HEK293 (cell line): ENCODE data around the gene ASAP2.

ENCODE experiments used
- CTCF ChIA-PET: fragments of 350-600 bp; formaldehyde crosslinking; extraction: SDS; loops from one replicate; lab custom pipeline; 2021; ENCODE audit warnings: antibody characterized with exemption; lab: Yijun Ruan, JAX
- POLR2A ChIA-PET: fragments of 300-600 bp; formaldehyde crosslinking; extraction: SDS; loops from one replicate; lab custom pipeline; 2020; ENCODE audit warnings: antibody characterized with exemption, inconsistent platforms; lab: Yijun Ruan, JAX
- H3K27ac ChIP-seq: fragments of 200-500 bp; sonication (Bioruptor generic); 2 replicates; pipeline ENCODE4 v1.5.1; 2014; ENCODE audit warnings: low read depth, low read length, control low read depth, inconsistent platforms; ENCODE audit errors: extremely low read depth
- H3K36me3 ChIP-seq, 2 experiments: fragments of 200-500 bp in 1 of 2; sonication (Bioruptor generic) in 1 of 2; 1 replicate in 1 of 2; 2 replicates in 1 of 2; pipeline ENCODE4 v1.5.1; 2014 to 2017; ENCODE audit warnings: inconsistent platforms in 2 of 2, low read length in 2 of 2; ENCODE audit not compliant: control insufficient read depth in 2 of 2, insufficient read depth in 1 of 2
- H3K4me1 ChIP-seq: fragments of 200-500 bp; sonication (Bioruptor generic); 2 replicates; pipeline ENCODE4 v1.5.1; 2014; ENCODE audit warnings: mild to moderate bottlenecking, low read length, inconsistent platforms; ENCODE audit not compliant: control insufficient read depth, insufficient read depth
- H3K4me3 ChIP-seq: 2 replicates; pipeline ENCODE4 v1.5.1; 2011; ENCODE audit warnings: low read depth, mild to moderate bottlenecking, control low read depth, low read length, moderate library complexity
- H3K9me3 ChIP-seq: fragments of 200-500 bp; sonication (Bioruptor generic); 2 replicates; pipeline ENCODE4 v1.5.1; 2014; ENCODE audit warnings: low read depth, low read length, inconsistent platforms; ENCODE audit not compliant: control insufficient read depth, insufficient read depth
- FEZF1 ChIP-seq: fragments of 450-650 bp; formaldehyde crosslinking; IDR thresholded peaks from 2 replicates; pipeline ENCODE4 v1.5.1; 2016; ENCODE audit warnings: missing biosample characterization, missing genetic modification characterization
- HOXD13 ChIP-seq: sonication (generic); formaldehyde crosslinking; IDR thresholded peaks from 2 replicates; pipeline ENCODE4 v1.8.0; 2022; ENCODE audit warnings: missing genetic modification reagents, borderline replicate concordance
- KLF7 ChIP-seq: fragments of 450-650 bp; formaldehyde crosslinking; IDR thresholded peaks from 2 replicates; pipeline ENCODE4 v1.5.1; 2016; ENCODE audit warnings: missing biosample characterization, missing genetic modification characterization, borderline replicate concordance
- SALL2 ChIP-seq: fragments of 450-650 bp; formaldehyde crosslinking; IDR thresholded peaks from 2 replicates; pipeline ENCODE4 v1.5.0; 2017; ENCODE audit warnings: missing biosample characterization, mild to moderate bottlenecking, missing genetic modification characterization, borderline replicate concordance
- ZNF223 ChIP-seq: fragments of 450-650 bp; formaldehyde crosslinking; IDR thresholded peaks from 2 replicates; pipeline ENCODE4 v1.5.1; 2016; ENCODE audit warnings: missing biosample characterization, missing genetic modification characterization
- ZNF26 ChIP-seq: fragments of 450-650 bp; formaldehyde crosslinking; IDR thresholded peaks from 2 replicates; pipeline ENCODE4 v1.5.1; 2016; ENCODE audit warnings: missing biosample characterization, missing genetic modification characterization
- ZNF311 ChIP-seq: fragments of 450-650 bp; formaldehyde crosslinking; IDR thresholded peaks from 2 replicates; pipeline ENCODE4 v1.5.1; 2017; ENCODE audit warnings: missing biosample characterization, missing genetic modification characterization, borderline replicate concordance
- ZNF354C ChIP-seq: fragments of 450-650 bp; formaldehyde crosslinking; IDR thresholded peaks from 2 replicates; pipeline ENCODE4 v1.5.1; 2016; ENCODE audit warnings: missing biosample characterization, missing genetic modification characterization, low read depth, borderline replicate concordance
- ZNF362 ChIP-seq: fragments of 450-650 bp; formaldehyde crosslinking; IDR thresholded peaks from 2 replicates; pipeline ENCODE4 v1.5.1; 2016; ENCODE audit warnings: missing biosample characterization, missing genetic modification characterization
- ZNF37A ChIP-seq: fragments of 450-650 bp; IDR thresholded peaks from 2 replicates; pipeline ENCODE4 v1.5.1; 2018; ENCODE audit warnings: missing biosample characterization, missing genetic modification characterization
- ZNF398 ChIP-seq: fragments of 450-650 bp; formaldehyde crosslinking; IDR thresholded peaks from 2 replicates; pipeline ENCODE4 v1.5.1; 2017; ENCODE audit warnings: missing biosample characterization, missing genetic modification characterization
- ZNF449 ChIP-seq: fragments of 450-650 bp; formaldehyde crosslinking; IDR thresholded peaks from 2 replicates; pipeline ENCODE4 v1.5.1; 2017; ENCODE audit warnings: missing biosample characterization, mild to moderate bottlenecking, missing genetic modification characterization, moderate library complexity
- ZNF488 ChIP-seq: fragments of 450-650 bp; formaldehyde crosslinking; IDR thresholded peaks from 2 replicates; pipeline ENCODE4 v1.5.1; 2016; ENCODE audit warnings: missing biosample characterization, missing genetic modification characterization
- ZNF518A ChIP-seq: fragments of 450-650 bp; formaldehyde crosslinking; conservative IDR thresholded peaks from 2 replicates; pipeline ENCODE4 v1.5.1; 2016; ENCODE audit warnings: low read depth, missing biosample characterization, missing genetic modification characterization
- ZNF548 ChIP-seq: fragments of 450-650 bp; formaldehyde crosslinking; IDR thresholded peaks from 2 replicates; pipeline ENCODE4 v1.5.1; 2016; ENCODE audit warnings: missing biosample characterization, missing genetic modification characterization
- ZNF560 ChIP-seq: fragments of 450-650 bp; formaldehyde crosslinking; IDR thresholded peaks from 2 replicates; pipeline ENCODE4 v1.5.1; 2017; ENCODE audit warnings: missing biosample characterization, missing genetic modification characterization, borderline replicate concordance
- ZNF629 ChIP-seq: fragments of 450-650 bp; formaldehyde crosslinking; IDR thresholded peaks from 2 replicates; pipeline ENCODE4 v1.5.1; 2017; ENCODE audit warnings: missing biosample characterization, missing genetic modification characterization
- ZNF785 ChIP-seq: fragments of 450-650 bp; formaldehyde crosslinking; IDR thresholded peaks from 2 replicates; pipeline ENCODE4 v1.5.1; 2016; ENCODE audit warnings: missing biosample characterization, missing genetic modification characterization
- ZNF830 ChIP-seq: fragments of 450-650 bp; IDR thresholded peaks from 2 replicates; pipeline ENCODE4 v1.5.0; 2018; ENCODE audit warnings: missing biosample characterization, missing genetic modification characterization, low read depth, mild to moderate bottlenecking, moderate library complexity
- ZNF843 ChIP-seq: fragments of 450-650 bp; formaldehyde crosslinking; IDR thresholded peaks from 2 replicates; pipeline ENCODE4 v1.5.1; 2016; ENCODE audit warnings: missing biosample characterization, missing genetic modification characterization
- TF ChIP-seq, protein P1 (sequence below): fragments of 450-650 bp; formaldehyde crosslinking; IDR thresholded peaks from 2 replicates; pipeline ENCODE4 v1.5.1; 2016; ENCODE audit warnings: missing biosample characterization, missing genetic modification characterization

Gene ASAP2

GRCh38 chr2:9344434-9344833 lies 137.8 kb downstream of the ASAP2 start:
- H3K4me1 ChIP-seq = no peaks in the 10 kb centered on the region
- ChIA-PET POLR2A (no interaction called here), CTCF (interaction anchor here (1.2 kb wide), 1 partner anchor 203 kb away, joined by 4 read pairs; no protein-coding TSS in a partner anchor)

DNA sequence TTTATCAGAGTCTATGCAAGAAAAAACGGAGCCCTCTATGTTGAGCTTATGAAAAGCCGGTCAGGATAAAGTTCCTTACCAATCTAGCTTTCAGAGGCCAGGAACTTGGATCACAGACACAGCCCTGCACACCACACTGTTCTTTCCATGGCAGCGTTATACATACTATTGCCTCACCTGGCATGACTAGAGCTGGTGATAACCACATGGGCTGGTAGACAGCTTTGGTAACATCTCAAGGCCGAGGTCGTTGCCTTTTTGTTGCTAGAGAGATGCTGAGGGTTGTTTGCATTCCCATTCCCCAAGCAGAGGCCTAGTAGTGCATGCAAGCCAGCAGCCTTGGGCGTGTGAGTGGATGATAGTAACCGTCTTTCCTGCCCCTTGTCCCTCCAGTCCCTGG lies 138.7 kb downstream of the ASAP2 start:
- Histone ChIP-seq H3K4me3 (no peak overlapping the region), H3K9me3 (no peaks in the 10 kb centered on the region), H3K36me3 (peaks cover 0 to 36% of the 10 kb centered on the region in 2 experiments; a peak in 2 of 3 replicates), H3K4me1 (no peaks in the 10 kb centered on the region), H3K27ac (no peak overlapping the region)
- ChIA-PET POLR2A (no interaction called here), CTCF (interaction anchor here (1.2 kb wide), 2 partner anchors 26 to 204 kb away, joined by 4 read pairs; no protein-coding TSS in a partner anchor)
- TF ChIP-seq ZNF518A (no peak), ZNF37A (tag by site-specific recombination) (no peak), ZNF560 (tag by site-specific recombination) (no peak)
- TF ChIP-seq, protein P1, sequence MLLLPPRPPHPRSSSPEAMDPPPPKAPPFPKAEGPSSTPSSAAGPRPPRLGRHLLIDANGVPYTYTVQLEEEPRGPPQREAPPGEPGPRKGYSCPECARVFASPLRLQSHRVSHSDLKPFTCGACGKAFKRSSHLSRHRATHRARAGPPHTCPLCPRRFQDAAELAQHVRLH = no peak

More at GRCh38 chr2:9344434-9344833, 137.8 kb downstream of the ASAP2 start:
- TF ChIP-seq ZNF398 (tag by site-specific recombination) (no peak), ZNF223 (tag by site-specific recombination) (no peak), ZNF843 (tag by site-specific recombination) (no peak), ZNF548 (tag by site-specific recombination) (no peak), ZNF488 (tag by site-specific recombination) (no peak), HOXD13 (CRISPR knock-in tag) (no peak), ZNF311 (tag by site-specific recombination) (no peak), KLF7 (tag by site-specific recombination) (no peak), ZNF629 (tag by site-specific recombination) (no peak), ZNF354C (tag by site-specific recombination) (no peak), ZNF362 (tag by site-specific recombination) (no peak), ZNF26 (tag by site-specific recombination) (no peak), ZNF449 (tag by site-specific recombination) (no peak), SALL2 (no peak), FEZF1 (tag by site-specific recombination) (no peak), ZNF785 (tag by site-specific recombination) (no peak), ZNF830 (no peak)
- TF ChIP-seq, all 188 proteins: peak for 0
- Histone ChIP-seq H3K36me3 (peaks cover 0 to 32% of the 10 kb centered on the region in 2 experiments; a peak in 2 of 3 replicates), H3K9me3 (no peaks in the 10 kb centered on the region), H3K4me3 (no peak overlapping the region), H3K27ac (no peak overlapping the region)
